ENCODE measurements around the gene LARP4B.
"Not testable (repeated sequence)": the region's sequence is repeated elsewhere in the genome, so short reads cannot be mapped to it uniquely, and the experiment has no call there.

The LARP4B gene

GRCh38 chr10:958106-958505 is 26.6 kb upstream of the LARP4B start:
- no peak for DNase-seq (ENCODE audit: low spot score)

GRCh38 chr10:955820-956217 is 24.3 kb upstream of the LARP4B start:
- DNase-seq (ENCODE audit: low spot score), result no peak

GRCh38 chr10:955127-955819 is 23.8 kb upstream of the LARP4B start:
- no peak for DNase-seq (ENCODE audit: low spot score)

DNA sequence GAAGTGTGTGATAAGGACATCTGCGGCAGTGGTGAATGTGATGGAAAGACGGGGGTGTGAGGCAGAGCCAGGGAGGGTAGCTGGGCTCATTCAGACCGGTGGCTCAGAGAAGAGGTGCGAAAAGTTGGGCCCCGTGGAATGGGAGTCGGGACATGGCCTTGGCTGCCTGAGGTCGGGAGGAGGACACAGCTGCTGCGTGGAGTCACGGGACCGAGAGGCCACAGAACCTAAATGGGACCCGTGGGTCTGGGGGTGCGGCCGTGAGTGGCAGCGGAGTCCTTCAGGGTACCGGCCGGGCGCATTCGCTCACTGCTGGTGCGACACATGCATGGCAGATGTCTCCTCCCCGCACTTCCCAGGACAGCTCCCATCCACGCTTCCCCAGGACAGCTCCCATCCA is 22.9 kb upstream of the LARP4B start:
- no peak for DNase-seq (ENCODE audit: low spot score)

DNA sequence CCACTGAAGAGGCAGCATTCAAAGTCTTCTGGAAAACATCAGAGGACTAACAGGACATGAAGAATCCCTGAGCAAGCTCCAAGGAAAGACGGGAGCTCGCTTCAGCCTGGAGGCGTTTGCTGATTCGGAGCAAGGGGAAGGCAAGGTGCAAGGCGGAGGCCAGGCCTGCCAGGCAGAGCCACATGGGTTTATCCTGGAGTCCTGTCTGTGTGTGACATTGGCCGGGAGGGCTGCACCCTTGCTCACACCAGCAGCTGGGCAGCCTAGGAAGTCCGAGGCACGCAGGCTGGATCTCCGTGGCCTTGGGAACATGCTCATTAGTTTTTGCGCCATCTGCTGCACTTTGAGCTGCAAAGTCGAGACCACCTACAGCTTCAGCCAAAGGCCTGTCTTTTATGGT is 22.3 kb upstream of the LARP4B start:
- no peak for DNase-seq (ENCODE audit: low spot score)

GRCh38 chr10:949446-949845 is 17.9 kb upstream of the LARP4B start:
- no peak for DNase-seq (ENCODE audit: low spot score)

DNA sequence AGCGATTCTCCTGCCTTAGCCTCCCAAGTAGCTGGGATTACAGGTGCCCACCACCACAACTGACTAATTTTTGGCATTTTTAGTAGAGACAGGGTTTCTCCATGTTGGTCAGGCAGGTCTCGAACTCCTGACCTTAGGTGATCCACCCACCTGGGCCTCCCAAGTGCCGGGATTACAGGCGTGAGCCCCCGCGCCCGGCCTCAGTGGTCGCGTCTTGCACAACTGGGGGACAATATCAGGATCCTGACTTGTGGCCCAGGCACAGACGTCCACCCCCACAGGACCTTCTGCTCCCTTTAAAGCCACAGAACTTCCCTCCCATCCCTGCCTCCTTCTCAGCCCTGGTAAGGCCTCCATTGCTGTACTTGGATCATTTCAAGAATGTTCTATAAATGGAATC is 16.8 kb upstream of the LARP4B start:
- DNase-seq (ENCODE audit: low spot score), result no peak

GRCh38 chr10:947881-948280 is 16.4 kb upstream of the LARP4B start:
- DNase-seq (ENCODE audit: low spot score), result no peak

- no peak for DNase-seq (ENCODE audit: low spot score)
Measured at GRCh38 chr10:947051-947450, 15.5 kb upstream of the LARP4B start.

DNA sequence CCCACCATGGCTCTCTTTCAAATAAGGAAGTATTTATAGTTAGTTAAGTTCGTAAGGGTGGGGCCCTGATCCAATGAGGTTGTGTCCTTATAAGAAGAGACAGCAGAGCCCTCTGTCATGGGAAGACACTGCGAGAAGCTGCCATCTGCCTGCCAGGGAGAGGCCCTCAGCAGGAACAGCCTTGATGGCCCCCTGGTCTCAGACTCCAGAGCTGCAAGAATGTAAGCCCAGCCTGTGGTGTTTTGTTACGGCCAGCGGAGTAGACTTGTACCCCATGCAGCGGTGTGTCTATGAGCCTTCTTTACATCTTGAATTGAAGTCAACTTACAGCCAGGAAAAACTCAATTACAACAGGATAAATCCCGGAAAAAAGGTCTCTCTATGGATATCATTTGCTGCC is 14.3 kb upstream of the LARP4B start:
- DNase-seq (ENCODE audit: low spot score), result no peak

DNA sequence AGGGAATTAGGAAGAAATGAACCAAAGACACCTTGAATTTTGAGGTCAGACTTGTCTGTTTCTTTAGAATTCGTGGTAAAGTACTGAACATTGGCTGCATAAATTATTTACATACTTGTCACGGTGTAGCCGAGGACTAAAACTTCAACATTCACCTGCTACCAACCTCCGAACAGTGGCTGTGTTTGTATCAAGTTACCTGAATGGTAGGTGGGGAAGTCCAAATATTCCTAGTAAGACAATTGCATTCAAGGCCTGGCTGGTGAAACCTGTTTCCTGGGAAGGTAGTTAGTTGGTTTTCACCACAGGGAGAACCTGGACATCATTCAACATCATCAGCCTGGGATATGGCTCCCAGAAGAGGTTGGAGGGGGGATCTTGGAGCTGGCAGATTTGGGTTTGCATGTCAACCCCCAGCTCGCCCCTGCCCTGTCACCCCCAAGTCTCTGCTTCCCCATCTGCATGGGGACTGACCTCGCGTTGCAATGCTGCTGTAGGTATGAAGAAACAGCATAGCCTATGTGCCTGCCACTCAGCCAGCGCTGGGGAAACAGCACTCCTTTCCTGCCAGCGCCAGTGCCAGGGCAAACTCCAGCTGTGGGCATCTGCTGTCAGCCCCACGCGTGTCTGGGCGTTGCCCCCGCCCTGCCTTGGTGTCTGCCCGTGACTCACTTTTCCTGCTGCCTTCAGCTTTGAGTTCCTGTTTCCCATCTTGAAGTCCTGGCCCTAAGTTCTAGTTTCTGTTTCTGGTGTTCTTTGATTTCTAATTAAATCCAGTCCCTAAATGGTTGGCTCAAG is 12.7 kb upstream of the LARP4B start:
- no peak for DNase-seq (ENCODE audit: low spot score)

- DNase-seq (ENCODE audit: low spot score), result no peak
Measured at GRCh38 chr10:943334-944033, 12.0 kb upstream of the LARP4B start.

- DNase-seq (ENCODE audit: low spot score), result no peak
Measured at GRCh38 chr10:938941-939678, 7.6 kb upstream of the LARP4B start.

DNA sequence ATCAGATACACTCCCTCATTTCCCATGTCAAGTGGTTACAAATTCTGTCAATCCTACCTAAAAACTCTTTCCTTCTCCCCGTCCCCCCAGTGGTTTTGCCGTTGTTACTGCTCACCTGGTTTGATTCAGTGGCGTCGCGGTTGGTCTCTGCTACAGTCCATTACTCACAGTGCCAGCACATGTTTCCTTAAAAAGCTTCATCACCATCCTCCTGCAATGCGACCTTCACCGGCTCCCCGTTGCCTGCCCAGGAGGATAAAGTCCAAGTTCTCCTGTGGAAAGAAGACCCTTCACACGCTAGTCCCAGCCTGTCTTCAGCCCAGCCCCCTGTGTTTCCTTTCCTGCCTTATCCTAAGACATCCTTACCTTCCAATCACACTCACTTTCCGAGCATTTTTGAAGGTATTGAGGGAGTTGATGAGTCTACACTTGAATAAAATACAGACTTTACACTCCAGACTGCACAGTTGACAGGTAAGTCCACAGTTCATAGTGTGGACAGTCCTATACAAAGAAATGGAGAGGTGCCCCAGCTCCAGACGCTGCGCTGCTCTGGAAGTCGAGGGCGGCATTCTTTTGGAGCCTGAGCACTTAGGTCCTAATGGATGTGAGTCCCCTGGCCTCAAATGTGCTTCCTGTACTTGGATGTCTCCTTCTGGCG is 3.4 kb upstream of the LARP4B start:
- DNase-seq (ENCODE audit: low spot score), result no peak

GRCh38 chr10:934165-934564 is 2.7 kb upstream of the LARP4B start:
- not testable (repeated sequence) for DNase-seq (ENCODE audit: low spot score)

DNA sequence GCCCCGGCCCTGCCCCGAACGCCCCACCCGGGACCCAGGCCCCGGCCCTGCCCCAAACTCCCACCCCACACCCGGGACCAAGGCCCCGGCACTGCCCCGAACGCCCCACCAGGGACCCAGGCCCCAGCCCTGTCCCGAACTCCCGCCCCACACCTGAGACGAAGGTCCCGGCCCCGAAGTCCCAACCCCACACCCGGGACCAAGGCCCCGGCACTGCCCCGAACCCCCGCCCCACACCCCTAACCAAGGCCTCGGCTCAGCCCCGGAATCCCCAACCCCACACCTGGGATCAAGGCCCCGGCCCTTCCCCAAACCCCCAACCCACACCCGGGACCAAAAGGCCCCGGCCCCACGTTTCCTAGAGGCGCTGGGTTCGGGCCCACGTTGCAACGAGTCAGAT is 1.1 kb upstream of the LARP4B start:
- DNase-seq (ENCODE audit: low spot score), result no peak

DNA sequence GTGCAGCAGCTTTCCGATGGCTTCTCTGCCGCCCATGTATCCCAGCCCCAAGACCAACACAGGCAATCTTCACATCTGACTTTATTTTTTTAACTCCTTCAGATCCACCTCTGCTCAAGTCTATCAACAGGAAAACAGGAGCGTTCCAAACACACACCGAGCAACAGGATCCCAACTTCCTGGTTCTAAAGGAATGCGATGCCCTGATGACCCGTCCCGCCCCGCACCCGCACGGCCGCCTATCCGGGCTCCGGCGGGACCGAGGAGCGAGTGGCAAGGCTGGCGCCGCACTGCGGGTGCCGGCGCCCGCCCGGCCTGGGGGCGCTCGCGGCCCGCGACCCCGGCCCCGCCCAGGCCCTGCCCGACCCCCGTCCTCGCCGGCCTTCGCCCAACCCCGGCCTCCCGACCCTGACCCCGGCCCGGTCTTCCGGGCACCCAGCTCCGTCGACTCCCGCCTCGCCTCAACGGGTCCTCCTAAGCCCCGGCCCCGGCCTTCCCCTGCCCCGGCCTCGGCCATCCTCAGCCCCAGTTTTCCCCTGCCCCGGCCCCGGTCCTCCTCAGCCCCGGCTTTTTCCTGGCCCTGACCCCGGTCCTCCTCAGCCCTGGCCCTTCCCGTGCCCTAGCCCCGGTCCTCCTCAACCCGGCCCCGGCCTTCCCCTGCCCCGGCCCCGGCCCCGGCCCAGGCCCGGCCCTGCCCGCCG is 730 bp downstream of the LARP4B start:
- peak; percentile 22 for DNase-seq (ENCODE audit: low spot score)

GRCh38 chr10:929960-930624 is 1.4 kb downstream of the LARP4B start:
- no peak for DNase-seq (ENCODE audit: low spot score)

DNA sequence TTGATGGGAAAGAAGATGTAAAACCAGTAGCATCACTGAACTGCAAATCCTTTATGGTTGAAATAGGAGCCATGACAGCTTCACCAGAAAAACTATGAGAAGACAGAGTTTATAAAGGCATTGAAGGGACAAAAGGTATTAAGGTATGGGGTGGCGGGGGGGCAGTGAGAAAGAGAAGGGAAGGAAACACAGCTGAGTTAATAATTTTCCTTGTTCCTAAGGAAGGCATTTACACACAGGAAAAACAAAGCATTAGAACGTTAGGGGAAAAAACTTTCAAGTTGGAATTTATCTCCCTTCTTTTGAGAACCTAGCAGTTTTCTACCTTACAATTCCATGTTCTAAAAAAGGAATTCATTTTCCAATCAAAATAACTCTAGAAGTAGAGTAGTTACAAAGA is 4.4 kb downstream of the LARP4B start:
- DNase-seq (ENCODE audit: low spot score), result no peak

DNA sequence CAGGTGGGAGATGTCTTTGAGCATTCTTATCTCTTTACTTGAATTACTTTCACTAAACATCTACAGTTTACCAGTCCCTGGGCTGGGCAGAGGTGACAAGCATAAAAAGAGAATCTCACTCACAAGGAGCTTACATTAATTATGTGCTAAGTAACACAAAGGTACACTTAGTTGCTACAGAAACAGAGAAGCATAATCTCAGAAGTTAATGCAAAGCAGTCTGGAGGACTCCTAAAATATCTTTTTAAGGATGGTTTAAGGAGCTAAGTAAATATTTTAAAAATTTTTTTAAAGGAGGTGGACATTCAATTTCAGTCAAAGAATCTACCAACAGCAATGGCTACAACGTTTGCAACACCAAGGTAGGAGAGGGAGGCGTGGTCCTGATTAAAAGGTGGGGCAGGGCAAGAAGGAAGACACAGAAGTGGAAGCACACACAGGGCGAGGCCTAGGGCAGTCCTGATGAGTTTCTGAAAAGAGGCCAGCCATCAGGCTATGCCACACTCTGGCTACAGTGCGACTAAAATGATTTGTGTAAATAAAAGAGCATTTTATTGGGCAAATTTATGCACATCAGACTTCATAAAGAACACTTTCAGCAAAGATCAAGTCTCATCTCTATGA is 5.3 kb downstream of the LARP4B start:
- no peak for DNase-seq (ENCODE audit: low spot score)
